Type B pancreatic cell (in vitro differentiated cells): Measurements from ENCODE around the gene PRLR. TPM values are rescaled to one million over a fixed set of nuclear protein-coding genes. Genes with fewer than 3 reads are reported as not detected.
A peak's percentile ranks its signal among the peaks of the same experiment; 100 is the strongest.

Experiments
- DNase-seq: peaks from one replicate; pipeline ENCODE4 v3.0.0; 2021; ENCODE audit warnings: mixed read lengths; ENCODE audit not compliant: unreplicated experiment; ENCODE audit errors: extremely low spot score
- H3K27ac Mint-ChIP-seq: 2 replicates; pipeline ENCODE4 v1.8.0; 2021; ENCODE audit warnings: mild to moderate bottlenecking, mixed read lengths
- H3K27me3 Mint-ChIP-seq: 2 replicates; pipeline ENCODE4 v1.8.0; 2021; ENCODE audit warnings: mixed read lengths
- H3K36me3 Mint-ChIP-seq: 2 replicates; pipeline ENCODE4 v1.8.0; 2021; ENCODE audit warnings: mixed read lengths
- H3K4me1 Mint-ChIP-seq: one replicate; pipeline ENCODE4 v1.8.0; 2021; ENCODE audit warnings: mixed read lengths; ENCODE audit not compliant: unreplicated experiment
- H3K4me3 Mint-ChIP-seq: 2 replicates; pipeline ENCODE4 v1.8.0; 2021; ENCODE audit warnings: mild to moderate bottlenecking, mixed read lengths
- H3K9me3 Mint-ChIP-seq: 2 replicates; pipeline ENCODE4 v1.8.0; 2021; ENCODE audit warnings: mixed read lengths
- total RNA-seq: library from RNA; stranded (reverse); gene quantifications from 2 replicates; pipeline ENCODE4 v1.2.1, GENCODE V29; 2021; ENCODE audit warnings: low replicate concordance
- TF ChIP-seq, protein P1 (sequence below): fragments of 200-600 bp; sonication (generic); conservative IDR thresholded peaks from 2 replicates; pipeline ENCODE4 v1.5.0; 2021; ENCODE audit warnings: antibody characterized with exemption, mild to moderate bottlenecking

The PRLR gene
- total RNA-seq, 1 donor from 2014 or later, result 6.7 TPM

DNA sequence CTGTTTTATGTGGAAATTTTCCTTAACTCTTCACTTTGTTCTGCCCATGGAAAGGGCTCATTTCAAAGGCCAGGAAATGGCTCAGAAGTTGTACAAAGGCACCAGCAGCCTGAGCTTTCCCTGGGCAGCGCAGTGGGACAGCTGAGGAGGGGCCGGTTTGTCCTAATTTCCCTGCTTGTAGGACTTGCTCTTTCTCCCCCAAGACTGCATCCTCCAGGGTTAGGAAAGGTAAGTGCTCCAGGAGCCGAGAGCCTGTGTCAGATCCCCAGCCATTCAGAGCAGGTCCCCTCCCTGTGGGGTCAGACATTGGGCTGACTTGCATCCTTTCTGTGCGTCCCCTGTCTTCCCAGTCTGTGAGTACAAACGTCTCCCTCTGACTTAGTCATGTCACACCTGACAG lies 226.1 kb downstream of the PRLR start:
- peaks cover 22% of the 10 kb centered on the region for H3K27me3 Mint-ChIP-seq
- no peak overlapping the region for H3K4me3 Mint-ChIP-seq
- no peaks in the 10 kb centered on the region for H3K9me3 Mint-ChIP-seq
- H3K36me3 Mint-ChIP-seq, result no peaks in the 10 kb centered on the region
- no peak overlapping the region for H3K27ac Mint-ChIP-seq
- TF ChIP-seq, protein P1, sequence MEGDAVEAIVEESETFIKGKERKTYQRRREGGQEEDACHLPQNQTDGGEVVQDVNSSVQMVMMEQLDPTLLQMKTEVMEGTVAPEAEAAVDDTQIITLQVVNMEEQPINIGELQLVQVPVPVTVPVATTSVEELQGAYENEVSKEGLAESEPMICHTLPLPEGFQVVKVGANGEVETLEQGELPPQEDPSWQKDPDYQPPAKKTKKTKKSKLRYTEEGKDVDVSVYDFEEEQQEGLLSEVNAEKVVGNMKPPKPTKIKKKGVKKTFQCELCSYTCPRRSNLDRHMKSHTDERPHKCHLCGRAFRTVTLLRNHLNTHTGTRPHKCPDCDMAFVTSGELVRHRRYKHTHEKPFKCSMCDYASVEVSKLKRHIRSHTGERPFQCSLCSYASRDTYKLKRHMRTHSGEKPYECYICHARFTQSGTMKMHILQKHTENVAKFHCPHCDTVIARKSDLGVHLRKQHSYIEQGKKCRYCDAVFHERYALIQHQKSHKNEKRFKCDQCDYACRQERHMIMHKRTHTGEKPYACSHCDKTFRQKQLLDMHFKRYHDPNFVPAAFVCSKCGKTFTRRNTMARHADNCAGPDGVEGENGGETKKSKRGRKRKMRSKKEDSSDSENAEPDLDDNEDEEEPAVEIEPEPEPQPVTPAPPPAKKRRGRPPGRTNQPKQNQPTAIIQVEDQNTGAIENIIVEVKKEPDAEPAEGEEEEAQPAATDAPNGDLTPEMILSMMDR, result no peak
- no peaks in the 10 kb centered on the region for H3K4me1 Mint-ChIP-seq
- DNase-seq, result no peak

DNA sequence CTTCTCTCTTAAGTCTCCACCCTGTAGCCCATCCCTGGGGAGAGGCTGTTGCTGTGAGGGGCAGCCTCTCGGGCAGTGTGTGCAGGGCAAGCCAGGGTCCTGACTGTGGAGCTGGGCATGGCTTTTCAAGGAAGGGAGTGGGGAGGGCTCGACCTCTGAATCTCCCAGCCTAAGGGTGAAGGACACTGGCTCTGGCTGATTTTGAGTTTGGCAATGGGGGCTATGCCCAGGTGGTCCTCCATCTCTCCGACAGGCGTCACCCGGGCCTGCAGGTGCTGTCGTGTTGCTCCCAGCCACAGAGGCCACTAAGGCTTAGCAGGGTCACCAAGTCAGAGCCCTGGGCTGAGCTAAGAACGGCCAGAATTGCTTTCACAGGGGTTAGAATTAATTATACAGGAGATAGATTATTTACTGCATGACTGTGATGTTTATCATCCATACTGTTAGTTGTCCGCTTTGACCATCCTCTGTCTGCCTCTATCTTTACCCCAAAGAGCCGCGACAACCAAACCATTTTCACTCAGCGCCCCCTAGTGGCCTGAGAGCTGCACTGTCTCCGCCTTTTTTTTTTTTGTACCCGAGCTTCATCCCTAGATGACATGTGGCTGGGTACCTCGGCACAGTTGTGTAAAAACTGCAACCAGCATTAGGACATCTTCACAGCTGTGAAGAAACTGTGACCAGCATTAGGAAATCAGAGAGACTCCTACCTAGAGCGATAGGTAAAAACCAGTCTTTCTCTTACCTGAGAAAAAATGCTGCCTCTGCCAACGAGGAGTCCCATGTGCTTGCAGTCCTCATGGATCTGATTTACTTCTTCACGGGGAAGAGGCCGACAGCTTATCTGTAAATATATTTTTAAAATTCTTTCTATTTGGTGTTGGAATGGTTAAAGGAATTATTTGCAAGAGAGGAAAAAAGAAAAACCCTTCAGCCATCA lies 227.0 kb downstream of the PRLR start:
- no peak overlapping the region for H3K27ac Mint-ChIP-seq
- H3K4me1 Mint-ChIP-seq, result no peaks in the 10 kb centered on the region
- H3K9me3 Mint-ChIP-seq, result no peaks in the 10 kb centered on the region
- peak; percentile 71 for DNase-seq
- TF ChIP-seq, protein P1, result peak; percentile 95
- H3K27me3 Mint-ChIP-seq, result peaks cover 22% of the 10 kb centered on the region
- no peak overlapping the region for H3K4me3 Mint-ChIP-seq
- no peaks in the 10 kb centered on the region for H3K36me3 Mint-ChIP-seq

DNA sequence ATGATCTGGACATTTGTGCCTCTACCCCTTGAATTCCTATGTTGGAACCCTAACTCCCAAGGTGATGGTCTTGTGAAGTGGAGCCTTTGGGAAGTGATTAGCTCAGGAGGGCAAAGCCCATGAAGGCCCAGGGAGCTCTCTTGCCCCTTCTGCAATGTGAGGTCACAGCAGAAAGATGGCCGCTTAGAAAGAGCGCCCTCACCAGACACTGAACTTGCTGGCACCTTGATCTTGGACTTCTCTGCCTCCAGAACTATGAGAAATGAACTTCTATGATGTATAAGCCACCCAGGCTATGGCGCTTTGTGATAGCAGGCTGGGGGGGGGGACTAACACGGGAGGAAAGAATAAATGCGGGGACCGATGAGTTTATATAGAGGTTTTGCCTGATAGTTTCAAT lies 227.8 kb downstream of the PRLR start:
- Mint-ChIP-seq H3K36me3 (no peaks in the 10 kb centered on the region), H3K27me3 (peaks cover 19% of the 10 kb centered on the region)

DNA sequence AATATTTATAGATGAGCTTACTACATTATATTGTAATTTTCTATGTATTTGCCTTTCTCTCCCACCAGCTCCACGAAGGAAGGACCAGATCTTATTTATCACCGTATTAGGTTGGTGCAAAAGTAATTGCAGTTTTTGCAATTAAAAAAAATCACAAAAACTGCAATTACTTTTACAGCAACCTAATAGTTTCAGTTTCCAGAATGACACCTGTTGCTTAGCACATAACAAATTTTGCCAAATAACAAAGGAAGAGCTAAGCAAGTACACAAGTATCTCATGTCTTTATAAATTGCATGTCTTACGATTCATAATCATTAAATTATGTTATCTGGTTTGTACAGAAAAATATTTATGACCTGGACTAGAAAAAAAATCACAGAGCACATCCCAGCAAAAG lies 228.4 kb downstream of the PRLR start:
- Mint-ChIP-seq H3K27ac (no peak overlapping the region), H3K9me3 (no peaks in the 10 kb centered on the region), H3K4me3 (no peak overlapping the region), H3K4me1 (no peaks in the 10 kb centered on the region), H3K27me3 (peaks cover 19% of the 10 kb centered on the region), H3K36me3 (no peaks in the 10 kb centered on the region)
- DNase-seq, result no peak
- TF ChIP-seq, protein P1, result no peak

More for the DNA sequence above, 227.8 kb downstream of the PRLR start:
- Mint-ChIP-seq H3K4me3 (no peak overlapping the region), H3K27ac (no peak overlapping the region), H3K9me3 (no peaks in the 10 kb centered on the region), H3K4me1 (no peaks in the 10 kb centered on the region)
- TF ChIP-seq, protein P1, result no peak
- no peak for DNase-seq

Other genes starting within 250 kb of the PRLR start
- gene AGXT2, start 182.5 kb downstream of the PRLR start, total RNA-seq, result not detected in 2 replicates